Posterior cingulate gyrus (tissue), 11 donors: Measurements from ENCODE around the gene H2BK1.
A peak's percentile ranks its signal among the peaks of the same experiment; 100 is the strongest.

Source experiments
- DNase-seq, 10 donors: peaks; one replicate each; pipeline versions ENCODE4 v3.0.0 to v3.0.0-alpha.2; 2020 to 2021; ENCODE audit warnings: mixed read lengths in 3 of 10
- intact Hi-C: fragments of 100-400 bp; cut with DNase I; formaldehyde crosslinking; loops from one replicate; pipeline ENCODE4 v1.15.1; 2023

H2BK1 gene

DNA sequence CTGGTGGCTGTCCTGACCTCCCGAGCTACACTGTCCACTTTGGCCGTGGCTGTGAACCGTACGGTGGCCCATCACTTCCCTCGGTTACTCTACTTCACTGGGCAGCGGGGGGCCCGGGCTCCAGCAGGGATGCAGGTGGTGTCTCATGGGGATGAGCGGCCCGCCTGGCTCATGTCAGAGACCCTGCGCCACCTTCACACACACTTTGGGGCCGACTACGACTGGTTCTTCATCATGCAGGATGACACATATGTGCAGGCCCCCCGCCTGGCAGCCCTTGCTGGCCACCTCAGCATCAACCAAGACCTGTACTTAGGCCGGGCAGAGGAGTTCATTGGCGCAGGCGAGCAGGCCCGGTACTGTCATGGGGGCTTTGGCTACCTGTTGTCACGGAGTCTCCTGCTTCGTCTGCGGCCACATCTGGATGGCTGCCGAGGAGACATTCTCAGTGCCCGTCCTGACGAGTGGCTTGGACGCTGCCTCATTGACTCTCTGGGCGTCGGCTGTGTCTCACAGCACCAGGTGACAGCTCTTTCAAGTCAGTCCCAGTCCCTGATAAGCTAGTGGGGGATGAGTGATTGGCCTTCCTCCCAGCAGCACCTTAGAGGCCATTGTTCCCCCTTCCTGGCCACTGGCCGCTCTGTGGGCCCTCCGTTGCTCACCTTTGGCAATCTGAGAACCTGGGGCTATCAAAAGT lies 25.0 kb upstream of the H2BK1 start:
- peak in 2 of 10 donors; percentile 72 to 77 for DNase-seq
- intact Hi-C loops = no loop called here

GRCh38 chr7:151233804-151234203 lies 23.5 kb upstream of the H2BK1 start:
- peak in 1 of 10 donors; percentile 66 for DNase-seq

DNA sequence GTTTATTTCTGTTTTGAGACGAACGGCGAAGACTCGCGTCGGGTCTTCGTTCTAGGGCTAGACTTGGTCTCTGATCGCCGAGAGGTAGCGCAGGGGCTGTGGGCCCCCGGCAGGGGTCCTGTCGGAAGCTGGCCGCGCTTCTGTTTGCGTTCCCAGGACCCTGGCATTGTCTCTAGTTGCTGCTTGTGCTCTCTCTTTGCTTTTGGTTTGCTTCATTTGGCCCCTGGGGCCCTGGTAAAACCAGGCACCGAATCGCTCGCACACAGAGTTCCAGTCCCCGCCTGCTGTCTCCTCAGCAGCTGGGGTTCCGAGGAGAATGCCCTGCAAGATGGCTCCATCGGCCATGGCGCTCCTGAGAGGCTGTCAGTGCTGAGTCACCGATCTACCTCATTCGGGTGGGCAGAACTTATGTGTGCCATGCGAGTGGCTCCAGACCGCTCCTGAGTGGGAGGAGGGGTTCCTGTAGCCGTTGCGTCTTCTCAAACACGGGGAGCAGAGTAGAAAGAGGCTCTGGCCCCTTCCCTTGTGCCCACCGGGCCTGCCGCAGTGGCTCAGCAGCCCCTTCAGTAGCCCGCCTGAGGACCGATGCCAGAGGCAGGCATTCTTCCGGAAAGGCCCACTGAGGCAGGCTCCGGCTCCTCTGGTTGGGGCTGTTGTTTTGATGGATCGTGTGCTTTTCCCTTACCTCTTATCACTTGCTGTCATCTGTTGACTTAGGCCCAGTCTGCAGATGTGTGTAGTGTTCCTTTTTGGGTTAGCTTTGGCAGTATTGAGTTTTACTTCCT lies 22.8 kb upstream of the H2BK1 start:
- DNase-seq = peak in 7 of 10 donors; percentile 56 to 96 (median 88)
- intact Hi-C loops = no loop called here

More at GRCh38 chr7:151233804-151234203, 23.5 kb upstream of the H2BK1 start:
- intact Hi-C loops = no loop called here

GRCh38 chr7:151232091-151232916 lies 22.0 kb upstream of the H2BK1 start, which contains the start of gene CHPF2:
TSS of gene CHPF2 (plus strand) at chr7:151232483. CDS start at chr7:151234012, 1,529 bp downstream.
- peak; percentile 85 to 99 (median 94) for DNase-seq
- intact Hi-C loops = no loop called here

DNA sequence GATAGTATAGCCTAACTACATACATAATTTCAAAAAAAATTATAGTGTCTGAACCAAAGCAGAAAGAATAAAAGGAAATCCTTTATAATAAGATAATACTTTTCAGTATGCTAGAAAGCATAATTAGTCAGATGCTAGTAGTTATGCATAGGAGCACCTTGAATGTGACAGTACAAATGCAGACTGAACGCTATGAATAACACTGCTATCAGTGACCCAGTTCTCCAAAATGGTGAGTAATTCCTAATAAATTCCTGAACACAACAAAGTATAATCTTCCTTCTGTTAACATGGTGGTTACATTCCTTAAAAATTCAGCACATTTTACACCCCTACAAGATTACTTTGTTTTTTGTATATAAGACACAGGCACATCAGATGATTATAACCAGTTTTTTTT lies 20.8 kb upstream of the H2BK1 start:
- intact Hi-C loops = no loop called here
- DNase-seq = no peak

DNA sequence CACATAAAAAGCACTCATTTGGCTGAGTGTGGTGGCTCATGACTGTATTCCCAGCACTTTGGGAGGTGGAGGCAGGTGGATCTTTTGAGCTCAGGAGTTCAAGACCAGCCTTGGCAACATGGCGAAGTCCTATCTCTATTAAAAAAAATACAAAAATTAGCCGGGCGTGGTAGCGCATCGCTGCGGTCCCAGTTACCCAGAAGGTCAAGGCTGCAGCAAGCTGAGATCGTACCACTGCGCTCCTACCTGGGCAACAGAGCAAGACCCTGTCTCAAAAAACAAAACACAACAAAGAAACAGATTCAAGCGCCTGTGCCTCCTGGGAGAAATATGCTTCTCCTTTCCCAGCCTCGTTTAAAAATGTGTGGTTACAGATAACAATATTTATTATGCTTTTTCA lies 19.0 kb upstream of the H2BK1 start:
- peak in 2 of 10 donors; percentile 39 to 51 for DNase-seq
- intact Hi-C loops = no loop called here

GRCh38 chr7:151228024-151228866 lies 18.0 kb upstream of the H2BK1 start:
- intact Hi-C loops = no loop called here
- DNase-seq = no peak

DNA sequence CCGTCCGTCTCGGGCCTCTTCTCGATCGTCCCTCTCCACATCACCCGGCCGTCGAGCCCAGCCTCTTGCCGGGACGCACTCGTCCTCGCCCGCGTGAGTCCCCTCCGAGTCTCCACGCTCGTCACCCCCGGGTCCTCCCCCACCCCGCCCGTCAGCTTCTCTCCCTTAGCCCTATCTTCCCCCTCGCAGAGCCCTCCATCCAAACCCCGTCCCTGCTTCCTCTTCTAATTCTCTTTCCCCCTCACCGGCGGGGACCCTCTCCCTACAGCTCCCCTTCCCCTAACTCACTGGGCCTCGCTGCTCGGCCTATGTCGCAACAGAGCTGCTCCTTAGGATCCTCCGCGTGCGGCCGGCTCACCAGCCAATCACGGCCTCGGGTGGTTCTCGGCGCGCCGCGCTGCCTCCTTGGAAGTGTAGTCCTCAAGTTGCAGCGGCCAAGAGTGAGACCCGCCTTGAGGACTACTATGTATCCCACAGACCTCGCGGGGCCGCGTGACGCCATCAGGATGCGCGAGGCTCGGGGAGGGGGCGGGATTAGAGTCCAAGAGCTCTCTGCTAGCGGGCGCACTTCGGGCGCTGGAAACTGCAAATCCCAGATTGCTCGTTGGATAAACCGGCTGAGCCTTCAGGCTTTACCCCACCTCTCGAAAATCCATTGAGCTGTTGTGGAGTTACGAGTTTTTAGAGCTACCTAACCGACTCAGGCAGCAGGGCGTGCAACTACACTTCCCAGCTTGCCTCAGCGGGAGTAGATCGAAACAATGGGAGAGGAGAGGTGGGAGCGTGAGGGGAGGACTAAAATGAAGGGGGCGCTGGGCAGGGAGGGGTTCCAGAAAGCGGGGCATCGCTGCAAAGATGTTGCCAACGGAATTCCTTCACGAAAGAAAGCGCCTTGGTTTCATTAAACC lies 16.8 kb upstream of the H2BK1 start, which contains the start of gene ABCF2:
TSS of gene ABCF2 (minus strand) at position 331 of the 908 bp plus-strand sequence. CDS start 747 bp downstream, outside the sequence.
- intact Hi-C loops = no loop called here
- DNase-seq = peak; percentile 99 to 100 (median 100)

- DNase-seq = peak in 1 of 10 donors; percentile 88
- intact Hi-C loops = no loop called here
Measured at GRCh38 chr7:151226560-151226874, 16.2 kb upstream of the H2BK1 start.

GRCh38 chr7:151225948-151226510 lies 15.7 kb upstream of the H2BK1 start:
- intact Hi-C loops = no loop called here
- DNase-seq = no peak

DNA sequence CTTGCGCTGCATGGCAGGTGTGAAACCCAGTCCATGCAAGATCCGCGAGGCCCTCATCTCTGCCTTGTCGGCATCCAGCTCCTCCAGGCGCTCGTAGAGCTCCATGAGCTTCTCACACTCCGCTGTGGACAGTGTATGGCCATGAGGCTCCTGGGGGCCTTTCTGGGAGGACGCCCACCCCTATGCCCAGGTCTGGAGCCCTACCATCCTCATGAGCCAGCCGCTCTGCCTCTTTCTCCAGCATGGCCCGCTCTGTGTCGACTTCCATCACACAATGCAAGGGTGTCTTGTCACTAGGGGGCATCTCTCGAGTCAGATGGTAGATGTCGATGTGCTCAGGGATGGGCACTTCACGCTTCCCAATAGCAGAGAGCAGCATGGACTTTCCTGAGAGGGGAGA lies 13.4 kb upstream of the H2BK1 start:
- peak in 1 of 10 donors; percentile 36 for DNase-seq
- intact Hi-C loops = no loop called here

- intact Hi-C loops = no loop called here
- no peak for DNase-seq
Measured at GRCh38 chr7:151218170-151218569, 7.9 kb upstream of the H2BK1 start.

DNA sequence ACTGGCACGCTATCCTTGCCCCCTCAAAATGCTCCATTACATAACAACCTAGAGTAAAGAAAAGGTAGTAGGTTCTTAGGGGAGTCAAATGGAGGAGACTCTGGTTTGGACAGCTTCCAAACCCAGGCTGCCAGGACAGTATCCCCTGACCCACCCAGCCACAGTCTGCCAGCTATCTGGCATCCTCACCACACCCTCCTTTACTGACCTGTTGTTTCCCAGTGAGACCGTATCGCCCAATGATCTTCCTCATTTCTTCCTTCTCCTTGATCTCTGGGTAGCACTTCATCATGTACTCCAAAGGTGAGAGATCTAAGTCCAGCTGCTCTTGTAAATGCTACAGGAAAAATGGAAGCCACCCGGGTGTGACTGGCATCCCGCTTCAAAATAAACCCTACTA lies 5.1 kb upstream of the H2BK1 start:
- DNase-seq = no peak
- intact Hi-C loops = no loop called here

GRCh38 chr7:151213826-151214225 lies 3.5 kb upstream of the H2BK1 start:
- DNase-seq = no peak
- intact Hi-C loops = no loop called here

DNA sequence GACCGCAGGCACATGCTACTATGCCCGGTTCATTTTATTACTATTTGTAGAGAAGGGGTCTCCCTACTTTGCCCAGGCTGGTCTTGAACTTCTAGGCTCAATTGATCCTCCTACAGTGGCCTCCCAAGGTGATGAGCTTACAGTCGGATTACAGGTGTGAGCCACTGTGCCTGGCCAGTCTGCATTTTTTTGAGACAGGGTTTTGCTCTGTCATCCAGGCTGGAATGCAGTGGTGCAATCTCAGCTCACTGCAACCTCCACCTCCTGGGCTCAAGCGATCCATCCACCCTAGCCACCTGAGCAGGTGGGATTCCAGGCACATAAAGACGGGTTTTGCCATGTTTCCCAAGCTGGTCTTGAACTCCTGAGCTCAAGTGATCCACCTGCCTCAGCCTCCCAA lies 2.3 kb upstream of the H2BK1 start:
- intact Hi-C loops = no loop called here
- DNase-seq = no peak

DNA sequence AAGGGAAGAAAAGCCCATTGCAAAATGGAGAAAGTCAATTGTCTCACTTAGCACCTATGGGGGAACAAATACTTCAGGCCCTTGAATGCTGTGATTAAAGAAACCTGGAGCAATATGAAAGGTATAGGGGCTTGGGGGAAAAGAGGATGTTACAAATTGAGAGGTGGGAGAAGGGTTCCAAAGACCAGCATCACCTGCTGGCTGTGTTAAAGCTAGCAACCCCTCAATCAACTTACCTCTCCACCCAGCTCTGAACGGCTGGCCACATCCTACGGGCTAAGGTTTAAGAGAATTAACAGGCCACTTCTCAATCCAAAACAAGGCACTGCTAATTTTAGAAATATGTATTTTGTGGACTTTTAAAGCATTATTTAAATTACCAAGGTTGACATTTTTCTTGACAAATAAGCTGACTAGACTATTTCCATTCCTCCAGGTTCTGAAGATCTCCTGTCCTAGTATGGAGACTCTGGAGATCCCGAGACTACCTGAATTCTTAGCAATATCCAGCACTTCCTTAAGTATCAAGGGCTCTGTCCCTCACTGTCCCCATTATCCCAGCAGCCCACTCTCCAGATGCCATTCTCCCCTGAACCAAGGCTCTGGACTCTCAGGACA lies 976 bp upstream of the H2BK1 start:
- intact Hi-C loops = no loop called here
- DNase-seq = no peak

DNA sequence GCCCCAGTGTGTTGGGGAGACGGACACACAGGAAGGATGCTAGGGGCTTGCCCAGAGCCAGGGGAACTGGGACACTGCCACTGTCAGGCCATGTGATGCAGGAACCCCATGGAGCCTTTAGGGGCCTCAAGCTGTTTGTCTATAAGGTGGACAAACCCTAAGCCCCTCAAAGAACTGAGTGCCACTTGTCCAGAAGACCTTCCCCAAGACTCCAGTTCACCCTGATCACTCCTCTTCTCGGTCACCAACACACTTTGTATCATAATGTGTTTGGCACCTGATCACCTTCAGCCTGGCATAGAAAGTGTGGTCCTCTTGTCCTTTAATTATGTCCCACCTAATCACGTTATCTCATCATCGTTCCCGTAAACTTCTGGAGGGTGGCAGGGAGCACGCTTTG lies 700 bp downstream of the H2BK1 start:
- no peak for DNase-seq
- intact Hi-C loops = no loop called here

DNA sequence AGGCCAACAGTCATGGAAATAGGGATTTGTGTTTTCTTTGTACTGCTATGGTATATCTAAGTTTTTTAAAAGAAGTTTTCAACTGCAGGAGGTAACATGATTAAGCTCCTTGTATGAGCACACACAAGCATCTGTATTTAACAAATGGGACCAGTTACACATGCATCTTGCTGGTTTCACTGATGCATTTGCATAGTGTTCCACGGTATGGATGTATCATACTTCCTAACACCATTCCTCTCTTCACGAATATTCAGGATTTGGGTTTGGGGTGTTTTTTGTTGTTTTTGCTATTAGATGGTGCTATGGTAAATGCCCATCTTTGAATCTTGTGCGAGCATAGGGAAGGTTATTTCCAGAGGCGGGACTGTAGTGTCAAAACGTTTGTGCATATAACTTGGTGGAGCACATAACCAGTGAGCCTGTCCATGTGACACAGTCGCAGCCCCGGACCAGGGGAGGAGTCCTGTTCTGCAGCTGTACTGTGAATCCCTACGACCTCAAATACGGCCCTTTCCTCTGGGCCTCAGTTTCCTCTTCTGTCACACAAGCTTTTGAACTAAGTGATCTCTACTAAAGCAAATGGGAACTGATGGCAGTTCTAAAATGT lies 1.9 kb downstream of the H2BK1 start:
- no peak for DNase-seq
- intact Hi-C loops = no loop called here
